ENCODE data around the gene IRF4.

Gene IRF4

GRCh38 chr6:401994-402640 lies 10.6 kb downstream of the IRF4 start:
- H3K4me3 ChIP-seq (ENCODE audit: low read depth, low read length) = no peak overlapping the region

DNA sequence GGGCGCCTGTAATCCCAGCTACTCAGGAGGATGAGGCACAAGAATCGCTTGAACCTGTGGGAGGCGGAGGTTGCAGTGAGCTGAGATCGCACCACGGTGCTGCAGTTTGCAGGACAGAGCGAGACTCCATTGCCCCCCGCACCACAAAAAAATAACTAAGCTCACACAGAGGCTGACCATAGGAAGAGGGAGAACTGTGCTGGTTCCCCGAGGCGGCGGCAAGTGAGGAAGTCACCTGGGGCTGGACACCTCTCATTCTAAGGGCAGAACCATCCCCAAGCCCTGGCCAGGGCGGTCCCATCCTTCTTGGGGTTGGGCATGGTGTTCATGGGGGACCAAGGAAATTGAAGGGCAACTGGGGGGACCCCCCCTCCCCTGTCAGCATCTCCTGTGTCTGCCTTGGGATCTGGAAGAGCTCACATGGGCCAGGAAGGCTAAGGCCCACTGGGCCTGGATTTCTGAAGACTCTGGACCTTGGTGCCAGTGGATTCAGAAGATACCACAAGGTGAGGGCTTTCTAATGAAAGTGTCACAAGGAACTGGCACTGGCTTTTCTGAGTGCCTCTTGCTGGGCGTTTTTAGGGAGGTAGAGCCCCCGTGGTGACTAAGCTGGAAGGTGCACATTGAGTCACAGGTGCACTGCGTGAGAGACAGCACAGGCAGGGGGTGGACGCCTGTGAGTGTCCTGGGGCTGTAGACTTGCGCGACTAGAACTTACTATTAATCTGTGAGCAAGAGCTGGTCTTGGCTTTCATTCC lies 11.5 kb downstream of the IRF4 start:
- H3K4me3 ChIP-seq (ENCODE audit: low read depth, low read length) = no peak overlapping the region

More at GRCh38 chr6:401994-402640, 10.6 kb downstream of the IRF4 start:
- TF ChIP-seq CTCF (IDR thresholded peaks at IDR 0.05; ENCODE audit: low read depth, low read length) = no peak

GRCh38 chr6:403659-404655 lies 12.4 kb downstream of the IRF4 start:
- no peak overlapping the region for H3K4me3 ChIP-seq (ENCODE audit: low read depth, low read length)
- no peak for TF ChIP-seq CTCF (IDR thresholded peaks at IDR 0.05; ENCODE audit: low read depth, low read length)

More for the DNA sequence above, 11.5 kb downstream of the IRF4 start:
- no peak for TF ChIP-seq CTCF (IDR thresholded peaks at IDR 0.05; ENCODE audit: low read depth, low read length)

DNA sequence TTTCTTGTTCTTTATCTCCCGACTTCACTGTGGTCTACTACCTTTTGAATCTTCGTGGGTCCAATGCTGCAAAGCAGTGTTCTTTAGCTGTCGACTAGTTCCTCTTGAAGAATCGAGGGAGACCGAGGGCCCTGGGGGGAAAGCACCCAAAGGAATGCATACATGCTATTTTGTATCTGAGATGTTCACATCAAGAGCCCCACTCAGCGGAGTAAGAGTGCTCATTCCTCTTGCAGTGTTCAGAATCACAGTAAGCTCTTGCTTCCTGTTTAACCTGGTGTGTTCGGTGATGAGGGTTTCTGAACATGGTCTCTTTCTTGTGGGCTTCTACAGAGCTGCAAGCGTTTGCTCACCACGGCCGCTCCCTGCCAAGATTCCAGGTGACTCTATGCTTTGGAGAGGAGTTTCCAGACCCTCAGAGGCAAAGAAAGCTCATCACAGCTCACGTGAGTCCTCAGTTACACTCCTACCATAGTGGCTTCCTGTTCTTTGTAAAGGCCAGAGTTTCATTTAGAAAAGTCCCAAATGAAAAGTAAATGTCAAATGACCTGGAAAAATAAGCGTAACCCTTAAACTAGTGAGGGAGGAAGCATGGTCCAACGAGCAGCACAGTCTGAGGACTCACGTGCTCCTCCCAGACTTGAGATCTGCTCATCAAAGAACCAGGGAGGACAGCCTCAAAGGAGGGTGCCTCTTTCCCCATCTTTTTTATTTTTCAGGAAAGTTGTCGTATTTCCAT lies 13.3 kb downstream of the IRF4 start:
- no peak overlapping the region for H3K4me3 ChIP-seq (ENCODE audit: low read depth, low read length)
- no peak for TF ChIP-seq CTCF (IDR thresholded peaks at IDR 0.05; ENCODE audit: low read depth, low read length)

DNA sequence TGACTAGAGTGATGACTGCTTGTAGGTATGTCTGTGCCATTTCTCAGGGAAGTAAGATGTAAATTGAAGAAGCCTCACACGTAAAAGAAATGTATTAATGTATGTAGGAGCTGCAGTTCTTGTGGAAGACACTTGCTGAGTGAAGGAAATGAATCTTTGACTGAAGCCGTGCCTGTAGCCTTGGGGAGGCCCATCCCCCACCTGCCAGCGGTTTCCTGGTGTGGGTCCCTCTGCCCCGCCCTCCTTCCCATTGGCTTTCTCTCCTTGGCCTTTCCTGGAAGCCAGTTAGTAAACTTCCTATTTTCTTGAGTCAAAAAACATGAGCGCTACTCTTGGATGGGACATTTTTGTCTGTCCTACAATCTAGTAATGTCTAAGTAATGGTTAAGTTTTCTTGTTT lies 16.6 kb downstream of the IRF4 start:
- no peak overlapping the region for H3K4me3 ChIP-seq (ENCODE audit: low read depth, low read length)
- TF ChIP-seq CTCF (IDR thresholded peaks at IDR 0.05; ENCODE audit: low read depth, low read length) = no peak

DNA sequence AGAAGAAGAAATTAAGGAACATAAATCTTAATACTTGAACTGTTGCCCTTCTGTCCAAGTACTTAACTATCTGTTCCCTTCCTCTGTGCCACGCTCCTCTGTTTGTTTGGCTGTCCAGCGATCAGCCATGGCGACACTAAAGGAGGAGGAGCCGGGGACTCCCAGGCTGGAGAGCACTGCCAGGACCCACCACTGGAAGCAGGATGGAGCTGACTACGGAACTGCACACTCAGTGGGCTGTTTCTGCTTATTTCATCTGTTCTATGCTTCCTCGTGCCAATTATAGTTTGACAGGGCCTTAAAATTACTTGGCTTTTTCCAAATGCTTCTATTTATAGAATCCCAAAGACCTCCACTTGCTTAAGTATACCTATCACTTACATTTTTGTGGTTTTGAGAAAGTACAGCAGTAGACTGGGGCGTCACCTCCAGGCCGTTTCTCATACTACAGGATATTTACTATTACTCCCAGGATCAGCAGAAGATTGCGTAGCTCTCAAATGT lies 17.1 kb downstream of the IRF4 start:
- peak; percentile 21; the same call in 1 of the 2 replicates for TF ChIP-seq CTCF (IDR thresholded peaks at IDR 0.05; ENCODE audit: low read depth, low read length)
- H3K4me3 ChIP-seq (ENCODE audit: low read depth, low read length) = no peak overlapping the region
